H9 (cell line): Measurements from ENCODE around the gene RDH12. TPM values are rescaled to one million over a fixed set of nuclear protein-coding genes. Genes with fewer than 3 reads are reported as not detected.

Source experiments
- DNase-seq: peaks from one replicate; pipeline ENCODE4 v3.0.0-alpha.2; 2017
- H2AFZ ChIP-seq: one replicate; pipeline ENCODE4 v1.6.1; 2013; ENCODE audit warnings: mild to moderate bottlenecking, low read length, control low read depth, moderate library complexity
- H2AK5ac ChIP-seq: 2 replicates; pipeline ENCODE4 v1.6.1; 2013; ENCODE audit warnings: low read length, control low read depth, mixed read lengths; ENCODE audit not compliant: insufficient read length
- H2BK120ac ChIP-seq: one replicate; pipeline ENCODE4 v1.6.1; 2013; ENCODE audit warnings: low read depth, mild to moderate bottlenecking, low read length, control low read depth, inconsistent platforms; ENCODE audit not compliant: poor library complexity, severe bottlenecking
- H2BK12ac ChIP-seq: 2 replicates; pipeline ENCODE4 v1.6.1; 2013; ENCODE audit warnings: low read length, control low read depth, mixed read lengths, low read depth; ENCODE audit not compliant: insufficient read length
- H2BK15ac ChIP-seq: 2 replicates; pipeline ENCODE4 v1.6.1; 2013; ENCODE audit warnings: low read depth, low read length, control low read depth
- H2BK20ac ChIP-seq: one replicate; pipeline ENCODE4 v1.6.1; 2013; ENCODE audit warnings: low read depth, mild to moderate bottlenecking, low read length, control low read depth, inconsistent platforms; ENCODE audit not compliant: poor library complexity, severe bottlenecking
- H2BK5ac ChIP-seq: 2 replicates; pipeline ENCODE4 v1.6.1; 2013; ENCODE audit warnings: low read length, control low read depth, mixed read lengths; ENCODE audit not compliant: insufficient read length
- H3K14ac ChIP-seq: 2 replicates; pipeline ENCODE4 v1.6.1; 2013; ENCODE audit warnings: low read length, control low read depth; ENCODE audit not compliant: insufficient read depth
- H3K18ac ChIP-seq: 2 replicates; pipeline ENCODE4 v1.6.1; 2013; ENCODE audit warnings: low read depth, mild to moderate bottlenecking, mixed read lengths, low read length, control low read depth; ENCODE audit not compliant: insufficient read length
- H3K23ac ChIP-seq: 2 replicates; pipeline ENCODE4 v1.6.1; 2013; ENCODE audit warnings: low read length, control low read depth, mixed read lengths, low read depth; ENCODE audit not compliant: insufficient read length
- H3K23me2 ChIP-seq: 2 replicates; pipeline ENCODE4 v1.6.1; 2013; ENCODE audit warnings: low read depth, mild to moderate bottlenecking, mixed read lengths, low read length, control low read depth; ENCODE audit not compliant: insufficient read length, poor library complexity, severe bottlenecking
- H3K27ac ChIP-seq: 2 replicates; pipeline ENCODE4 v1.5.1; 2013; ENCODE audit warnings: low read length, control low read depth, mixed read lengths, low read depth; ENCODE audit not compliant: insufficient read length
- H3K27me3 ChIP-seq: 2 replicates; pipeline ENCODE4 v1.6.1; 2013; ENCODE audit warnings: low read length, control low read depth, inconsistent platforms; ENCODE audit not compliant: insufficient read depth
- H3K4ac ChIP-seq: 2 replicates; pipeline ENCODE4 v1.6.1; 2013; ENCODE audit warnings: low read depth, mild to moderate bottlenecking, control low read depth, inconsistent platforms, low read length, moderate library complexity
- H3K4me1 ChIP-seq: 2 replicates; pipeline ENCODE4 v1.6.1; 2013; ENCODE audit warnings: low read length, control low read depth, inconsistent platforms; ENCODE audit not compliant: insufficient read depth
- H3K4me2 ChIP-seq: 2 replicates; pipeline ENCODE4 v1.6.1; 2013; ENCODE audit warnings: low read length, control low read depth, mixed read lengths; ENCODE audit not compliant: insufficient read length, insufficient read depth
- H3K56ac ChIP-seq: 2 replicates; pipeline ENCODE4 v1.6.1; 2013; ENCODE audit warnings: low read depth, mild to moderate bottlenecking, mixed read lengths, low read length, control low read depth; ENCODE audit not compliant: insufficient read length
- H3K79me1 ChIP-seq: 2 replicates; pipeline ENCODE4 v1.6.1; 2013; ENCODE audit warnings: low read depth, mild to moderate bottlenecking, moderate library complexity, low read length, control low read depth, inconsistent platforms; ENCODE audit not compliant: insufficient read depth, poor library complexity, severe bottlenecking
- H3K79me2 ChIP-seq: 2 replicates; pipeline ENCODE4 v1.6.1; 2013; ENCODE audit warnings: low read length, control low read depth, inconsistent platforms; ENCODE audit not compliant: insufficient read depth
- H3K9ac ChIP-seq: 2 replicates; pipeline ENCODE4 v1.6.1; 2013; ENCODE audit warnings: low read length, control low read depth, mixed read lengths; ENCODE audit not compliant: insufficient read length; ENCODE audit errors: extremely low read depth
- H3K9me3 ChIP-seq: one replicate; pipeline ENCODE4 v1.6.1; 2013; ENCODE audit warnings: low read depth, low read length, inconsistent platforms; ENCODE audit not compliant: control insufficient read depth
- H3T11ph ChIP-seq: one replicate; pipeline ENCODE4 v1.6.1; 2013; ENCODE audit warnings: mild to moderate bottlenecking, low read length, control low read depth, inconsistent platforms
- H4K20me1 ChIP-seq: one replicate; pipeline ENCODE4 v1.6.1; 2013; ENCODE audit not compliant: control insufficient read depth, insufficient read length, insufficient read depth
- H4K5ac ChIP-seq: 2 replicates; pipeline ENCODE4 v1.6.1; 2013; ENCODE audit warnings: low read depth, mild to moderate bottlenecking, mixed read lengths, low read length, control low read depth; ENCODE audit not compliant: insufficient read length
- H4K8ac ChIP-seq: replicated peaks from 2 replicates; pipeline ENCODE4 v1.6.1; 2013; ENCODE audit warnings: low read length, control low read depth, mixed read lengths, low read depth; ENCODE audit not compliant: insufficient read length
- H4K91ac ChIP-seq: 2 replicates; pipeline ENCODE4 v1.6.1; 2013; ENCODE audit warnings: low read depth, mild to moderate bottlenecking, moderate library complexity, mixed read lengths, low read length, control low read depth; ENCODE audit not compliant: insufficient read length
- H3K27ac Mint-ChIP-seq, 3 experiments: 2 replicates in 2 of 3; 3 replicates in 1 of 3; pipeline ENCODE4 v1.8.0; 2020 to 2021; ENCODE audit warnings: mixed read lengths in 3 of 3, mild to moderate bottlenecking in 1 of 3, moderate library complexity in 1 of 3
- H3K27me3 Mint-ChIP-seq: 2 replicates; pipeline ENCODE4 v1.8.0; 2021; ENCODE audit warnings: low read depth, mild to moderate bottlenecking, moderate library complexity, mixed read lengths
- H3K36me3 Mint-ChIP-seq, 3 experiments: 2 replicates in 2 of 3; 3 replicates in 1 of 3; pipeline ENCODE4 v1.8.0; 2020 to 2021; ENCODE audit warnings: low read depth in 3 of 3, mixed read lengths in 3 of 3; ENCODE audit not compliant: insufficient read depth in 1 of 3
- H3K4me1 Mint-ChIP-seq, 2 experiments: 2 replicates each; pipeline ENCODE4 v1.8.0; 2020; ENCODE audit warnings: mixed read lengths in 2 of 2
- H3K4me3 Mint-ChIP-seq, 2 experiments: 2 replicates in 1 of 2; 3 replicates in 1 of 2; pipeline ENCODE4 v1.8.0; 2020 to 2021; ENCODE audit warnings: mild to moderate bottlenecking in 2 of 2, mixed read lengths in 2 of 2, moderate library complexity in 1 of 2
- H3K9me3 Mint-ChIP-seq, 2 experiments: 2 replicates in 1 of 2; 3 replicates in 1 of 2; pipeline ENCODE4 v1.8.0; 2020; ENCODE audit warnings: mild to moderate bottlenecking in 2 of 2, mixed read lengths in 2 of 2, moderate library complexity in 1 of 2
- WGBS: extraction: QIAGEN DNeasy Blood & Tissue Kit; methylation state at CpG from one replicate; pipeline ENCODE4 v1.1.7; 2013; ENCODE audit warnings: missing lambda C conversion rate, low lambda C conversion rate, mixed read lengths; ENCODE audit not compliant: insufficient read length; ENCODE audit errors: extremely low coverage; 5-methylcytosine and 5-hydroxymethylcytosine counted together
- total RNA-seq: library from RNA; stranded (reverse); gene quantifications from 2 replicates; pipeline ENCODE4 v1.2.1, GENCODE V29; 2021
- TF ChIP-seq, protein P1 (sequence below): fragments of 200-600 bp; sonication (generic); conservative IDR thresholded peaks from 3 replicates; pipeline ENCODE4 v1.8.0; 2021; ENCODE audit warnings: antibody characterized with exemption, mild to moderate bottlenecking

The RDH12 gene
- total RNA-seq, 1 experiment from 2014 or later: 0.74 TPM

DNA sequence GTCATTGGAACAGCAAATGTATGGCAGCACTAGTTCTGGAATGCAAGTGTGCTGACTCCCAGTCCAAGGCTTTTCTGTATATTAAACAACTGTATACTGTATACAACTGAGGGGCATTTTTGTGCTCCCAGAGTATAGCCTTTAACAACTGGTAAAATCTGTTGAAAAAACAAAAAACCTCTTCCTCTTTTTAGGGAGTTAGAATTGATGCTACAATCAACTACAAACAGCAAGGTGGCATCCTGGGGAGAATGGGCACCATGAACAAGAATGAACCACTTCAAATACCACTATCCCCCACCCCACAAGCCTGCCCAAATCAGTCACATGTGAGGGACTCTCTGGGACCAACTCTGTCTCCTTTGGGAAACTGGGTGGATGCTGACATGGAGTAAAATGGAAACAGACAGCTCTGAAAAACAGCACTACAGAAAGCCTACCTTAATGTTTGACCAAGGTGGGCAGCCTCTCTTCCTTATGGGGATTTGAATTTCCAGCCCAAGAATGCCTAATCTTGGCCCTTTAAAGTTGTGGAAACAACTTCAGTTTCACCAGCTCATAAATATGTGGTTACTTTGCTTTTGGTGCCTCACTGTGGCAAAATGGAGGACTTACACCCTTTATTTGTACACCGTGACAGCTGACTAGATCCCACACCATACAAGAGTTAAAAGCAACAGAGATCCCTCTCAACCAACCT lies 34.8 kb upstream of the RDH12 start:
- Histone ChIP-seq H3K27me3 (no peaks in the 10 kb centered on the region), H2AFZ (no peak overlapping the region), H3K14ac (no peak overlapping the region), H3K23ac (no peak overlapping the region), H2BK15ac (no peak overlapping the region), H2BK20ac (no peak overlapping the region), H3K4me1 (no peaks in the 10 kb centered on the region), H3K18ac (no peak overlapping the region), H3K4me2 (no peak overlapping the region), H2BK12ac (no peak overlapping the region), H3K9me3 (no peaks in the 10 kb centered on the region), H4K91ac (no peak overlapping the region), H4K8ac (no peak overlapping the region), H3K79me2 (peaks cover 3% of the 10 kb centered on the region; the same call in 1 of the 2 replicates), H2AK5ac (no peak overlapping the region), H3K4ac (no peak overlapping the region), H3K79me1 (no peaks in the 10 kb centered on the region), H4K20me1 (no peaks in the 10 kb centered on the region), H4K5ac (no peak overlapping the region), H3K23me2 (no peaks in the 10 kb centered on the region), H3K27ac (no peak overlapping the region), H2BK5ac (no peak overlapping the region), H2BK120ac (no peak overlapping the region), H3K56ac (no peak overlapping the region), H3K9ac (no peak overlapping the region), H3T11ph (no peak overlapping the region)
- no peak for DNase-seq
- peaks cover 7% of the 10 kb centered on the region in 2 experiments for H3K4me1 Mint-ChIP-seq
- no peaks in the 10 kb centered on the region for H3K27me3 Mint-ChIP-seq
- peak overlapping the region in 1 of 3 experiments; percentile 63; a peak in 1 of 7 replicates for H3K27ac Mint-ChIP-seq
- H3K36me3 Mint-ChIP-seq: peaks cover 0 to 9% (median 5%) of the 10 kb centered on the region in 3 experiments; a peak in 4 of 7 replicates
- WGBS: no CpG with 5 or more reads among the region's 1 CpG
- H3K4me3 Mint-ChIP-seq: no peak overlapping the region
- TF ChIP-seq, protein P1, sequence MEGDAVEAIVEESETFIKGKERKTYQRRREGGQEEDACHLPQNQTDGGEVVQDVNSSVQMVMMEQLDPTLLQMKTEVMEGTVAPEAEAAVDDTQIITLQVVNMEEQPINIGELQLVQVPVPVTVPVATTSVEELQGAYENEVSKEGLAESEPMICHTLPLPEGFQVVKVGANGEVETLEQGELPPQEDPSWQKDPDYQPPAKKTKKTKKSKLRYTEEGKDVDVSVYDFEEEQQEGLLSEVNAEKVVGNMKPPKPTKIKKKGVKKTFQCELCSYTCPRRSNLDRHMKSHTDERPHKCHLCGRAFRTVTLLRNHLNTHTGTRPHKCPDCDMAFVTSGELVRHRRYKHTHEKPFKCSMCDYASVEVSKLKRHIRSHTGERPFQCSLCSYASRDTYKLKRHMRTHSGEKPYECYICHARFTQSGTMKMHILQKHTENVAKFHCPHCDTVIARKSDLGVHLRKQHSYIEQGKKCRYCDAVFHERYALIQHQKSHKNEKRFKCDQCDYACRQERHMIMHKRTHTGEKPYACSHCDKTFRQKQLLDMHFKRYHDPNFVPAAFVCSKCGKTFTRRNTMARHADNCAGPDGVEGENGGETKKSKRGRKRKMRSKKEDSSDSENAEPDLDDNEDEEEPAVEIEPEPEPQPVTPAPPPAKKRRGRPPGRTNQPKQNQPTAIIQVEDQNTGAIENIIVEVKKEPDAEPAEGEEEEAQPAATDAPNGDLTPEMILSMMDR: peak; percentile 66
- H3K9me3 Mint-ChIP-seq: no peaks in the 10 kb centered on the region
